H1 (cell line): ENCODE measurements around the gene PRKCH. TPM values are rescaled to one million over a fixed set of nuclear protein-coding genes. Genes with fewer than 3 reads are reported as not detected.

Experiments used
- CTCF ChIA-PET: fragments of 300-600 bp; sonication (Branson Sonifier 250); formaldehyde crosslinking; loops from one replicate; lab custom pipeline; 2021; ENCODE audit not compliant: partially characterized antibody; lab: Charles Lee
- POLR2A ChIA-PET: fragments of 300-600 bp; sonication (Branson Sonifier 250); formaldehyde crosslinking; loops from one replicate; lab custom pipeline; 2021; ENCODE audit warnings: inconsistent platforms; ENCODE audit not compliant: partially characterized antibody; lab: Charles Lee
- DNase-seq, 2 experiments: peaks; one replicate each; pipeline versions ENCODE4 v3.0.0 to v3.0.0-alpha.2; 2010 to 2022; ENCODE audit warnings: low spot score in 2 of 2, low read depth in 1 of 2, mixed read lengths in 1 of 2
- FAIRE-seq: peaks from 2 replicates; lab custom pipeline; 2011; peaks lifted over from hg19 to GRCh38; lab: Jason Lieb, UNC
- H2AFZ ChIP-seq: 2 replicates; pipeline ENCODE4 v1.8.1; 2012; ENCODE audit warnings: low read length, inconsistent platforms
- H2AK5ac ChIP-seq: 2 replicates; pipeline ENCODE4 v1.6.1; 2013; ENCODE audit warnings: low read depth, low read length
- H2BK120ac ChIP-seq: replicated peaks from 2 replicates; pipeline ENCODE3; 2013; ENCODE audit warnings: low read depth, low read length, inconsistent platforms
- H2BK12ac ChIP-seq: 2 replicates; pipeline ENCODE4 v1.6.1; 2013; ENCODE audit warnings: low read depth, low read length
- H2BK15ac ChIP-seq: 2 replicates; pipeline ENCODE4 v1.6.1; 2013; ENCODE audit warnings: low read length
- H2BK20ac ChIP-seq: 2 replicates; pipeline ENCODE4 v1.6.1; 2013; ENCODE audit warnings: low read length
- H2BK5ac ChIP-seq: 2 replicates; pipeline ENCODE4 v1.6.1; 2013; ENCODE audit warnings: low read depth, low read length
- H3K14ac ChIP-seq: 2 replicates; pipeline ENCODE4 v1.6.1; 2013; ENCODE audit warnings: inconsistent platforms; ENCODE audit not compliant: insufficient read length
- H3K18ac ChIP-seq: 2 replicates; pipeline ENCODE4 v1.6.1; 2013; ENCODE audit warnings: low read length; ENCODE audit errors: extremely low read depth
- H3K23ac ChIP-seq: 2 replicates; pipeline ENCODE4 v1.6.1; 2013; ENCODE audit warnings: inconsistent platforms; ENCODE audit not compliant: insufficient read length
- H3K23me2 ChIP-seq: 2 replicates; pipeline ENCODE4 v1.6.1; 2013; ENCODE audit warnings: low read depth, low read length
- H3K27ac ChIP-seq: 2 replicates; pipeline ENCODE4 v1.6.1; 2011; ENCODE audit warnings: low read depth, low read length, inconsistent platforms
- H3K27me3 ChIP-seq, 4 experiments: replicated peaks in 1 of 4; 1 replicate in 1 of 4; 2 replicates in 3 of 4; pipeline versions ENCODE4 v1.6.1 to v1.8.1; 2011 to 2013; ENCODE audit warnings: low read length in 3 of 4, mild to moderate bottlenecking in 3 of 4, inconsistent platforms in 2 of 4, mixed read lengths in 2 of 4, moderate library complexity in 1 of 4; ENCODE audit not compliant: control insufficient read depth in 3 of 4, insufficient read depth in 3 of 4; ENCODE audit errors: extremely low read depth in 1 of 4
- H3K36me3 ChIP-seq, 4 experiments: 2 replicates each; pipeline versions ENCODE4 v1.6.1 to v1.8.1; 2011 to 2013; ENCODE audit warnings: mild to moderate bottlenecking in 4 of 4, low read length in 3 of 4, moderate library complexity in 2 of 4, control low read depth in 1 of 4, inconsistent platforms in 1 of 4; ENCODE audit not compliant: insufficient read depth in 4 of 4, control insufficient read depth in 2 of 4
- H3K4ac ChIP-seq: replicated peaks from 2 replicates; pipeline ENCODE3; 2013; ENCODE audit warnings: low read length, low read depth, mixed read lengths, inconsistent platforms; ENCODE audit not compliant: insufficient read length
- H3K4me1 ChIP-seq, 4 experiments: replicated peaks in 1 of 4; 1 replicate in 1 of 4; 2 replicates in 3 of 4; pipeline versions ENCODE4 v1.6.1 to v1.8.1; 2011 to 2013; ENCODE audit warnings: low read length in 3 of 4, inconsistent platforms in 2 of 4, mixed read lengths in 1 of 4; ENCODE audit not compliant: insufficient read depth in 4 of 4, control insufficient read depth in 3 of 4
- H3K4me2 ChIP-seq, 2 experiments: 2 replicates each; pipeline versions ENCODE4 v1.6.1 to v1.8.1; 2011 to 2013; ENCODE audit warnings: low read depth in 2 of 2, low read length in 2 of 2, control low read depth in 1 of 2, inconsistent platforms in 1 of 2, mild to moderate bottlenecking in 1 of 2; ENCODE audit not compliant: insufficient read depth in 1 of 2
- H3K4me3 ChIP-seq, 4 experiments: fragments of 200-600, 300-600 bp in 1 of 4; sonication (generic), shearing (Covaris generic), sonication (Bioruptor Twin) in 1 of 4; 2 replicates each; pipeline versions ENCODE4 v1.5.1 to v1.8.1; 2011 to 2016; ENCODE audit warnings: low read length in 4 of 4, low read depth in 3 of 4, control low read depth in 2 of 4, inconsistent platforms in 2 of 4, mild to moderate bottlenecking in 2 of 4, mixed read lengths in 1 of 4, moderate library complexity in 1 of 4; ENCODE audit not compliant: insufficient read depth in 2 of 4; ENCODE audit errors: extremely low read depth in 1 of 4
- H3K56ac ChIP-seq: replicated peaks from 2 replicates; pipeline ENCODE3; 2013; ENCODE audit warnings: low read depth, mild to moderate bottlenecking, mixed read lengths, low read length, inconsistent platforms; ENCODE audit not compliant: insufficient read length
- H3K79me1 ChIP-seq: 2 replicates; pipeline ENCODE4 v1.6.1; 2013; ENCODE audit warnings: low read depth, low read length, control low read depth
- H3K79me2 ChIP-seq, 2 experiments: 2 replicates each; pipeline versions ENCODE4 v1.6.1 to v1.8.1; 2012 to 2013; ENCODE audit warnings: low read length in 2 of 2, mild to moderate bottlenecking in 2 of 2, inconsistent platforms in 1 of 2; ENCODE audit not compliant: insufficient read depth in 2 of 2, control insufficient read depth in 1 of 2
- H3K9ac ChIP-seq, 4 experiments: replicated peaks in 1 of 4; 1 replicate in 1 of 4; 2 replicates in 3 of 4; pipeline versions ENCODE4 v1.6.1 to v1.8.1; 2011 to 2013; ENCODE audit warnings: low read depth in 3 of 4, low read length in 3 of 4, control low read depth in 2 of 4, mild to moderate bottlenecking in 2 of 4, moderate library complexity in 2 of 4, inconsistent platforms in 1 of 4; ENCODE audit errors: extremely low read depth in 1 of 4
- H3K9me3 ChIP-seq, 2 experiments: 2 replicates each; pipeline versions ENCODE4 v1.6.1 to v1.8.1; 2012 to 2013; ENCODE audit warnings: mild to moderate bottlenecking in 2 of 2, moderate library complexity in 2 of 2, control low read depth in 1 of 2, inconsistent platforms in 1 of 2, low read depth in 1 of 2, low read length in 1 of 2, mixed read lengths in 1 of 2; ENCODE audit not compliant: insufficient read depth in 2 of 2
- H4K20me1 ChIP-seq, 2 experiments: replicated peaks in 1 of 2; 2 replicates each; pipeline versions ENCODE3 to v1.8.1; 2011 to 2013; ENCODE audit warnings: inconsistent platforms in 2 of 2, low read length in 2 of 2, mild to moderate bottlenecking in 1 of 2; ENCODE audit not compliant: insufficient read depth in 2 of 2, control insufficient read depth in 1 of 2
- H4K5ac ChIP-seq: 2 replicates; pipeline ENCODE4 v1.6.1; 2013; ENCODE audit warnings: low read length, low read depth, mixed read lengths, inconsistent platforms; ENCODE audit not compliant: insufficient read length
- H4K8ac ChIP-seq: 2 replicates; pipeline ENCODE4 v1.8.0; 2013; ENCODE audit warnings: mild to moderate bottlenecking, moderate library complexity, low read length, inconsistent platforms; ENCODE audit not compliant: insufficient read depth; ENCODE audit errors: extremely low read depth
- H4K91ac ChIP-seq: replicated peaks from 2 replicates; pipeline ENCODE3; 2013; ENCODE audit warnings: low read length, mixed read lengths, inconsistent platforms; ENCODE audit not compliant: insufficient read length
- E2F6 ChIP-seq: IDR thresholded peaks from 2 replicates; pipeline ENCODE4 v1.6.1; 2012; ENCODE audit warnings: inconsistent platforms
- FOSL1 ChIP-seq: IDR thresholded peaks from 2 replicates; pipeline ENCODE4 v1.6.1; 2011; ENCODE audit warnings: mild to moderate bottlenecking, low read depth, low read length, moderate library complexity; ENCODE audit not compliant: insufficient read depth
- SRF ChIP-seq: IDR thresholded peaks from 2 replicates; pipeline ENCODE4 v1.6.1; 2011; ENCODE audit warnings: mild to moderate bottlenecking, low read depth, low read length, moderate library complexity
- TCF12 ChIP-seq: IDR thresholded peaks from 2 replicates; pipeline ENCODE4 v1.6.1; 2011; ENCODE audit warnings: low read depth, mild to moderate bottlenecking, low read length
- WGBS, 2 experiments: shearing (Covaris generic) in 1 of 2; methylation state at CpG; one replicate each; pipeline versions ENCODE4 v1.1.6 to v1.1.7; 2013 to 2015; ENCODE audit warnings: low lambda C conversion rate in 2 of 2, mixed read lengths in 2 of 2, inconsistent platforms in 1 of 2, low coverage in 1 of 2, missing lambda C conversion rate in 1 of 2; ENCODE audit not compliant: insufficient replicate concordance in 2 of 2, insufficient coverage in 1 of 2, insufficient read length in 1 of 2; ENCODE audit errors: extremely low coverage in 1 of 2, missing lambda C conversion rate in 1 of 2; 5-methylcytosine and 5-hydroxymethylcytosine counted together
- polyA plus RNA-seq, 7 experiments: library from polyadenylated mRNA; depleted of rRNA in 3 of 7; stranded (reverse) in 5 of 7; unstranded in 2 of 7; fragments of >200 nt in 5 of 7; fragments of 200-250 nt in 2 of 7; gene quantifications; 1 replicate in 5 of 7; 2 replicates in 1 of 7; 4 replicates in 1 of 7; pipeline versions ENCODE4 v1.2.1 to v1.2.3, GENCODE V29; 2011 to 2013; ENCODE audit warnings: missing spikeins in 2 of 7, mixed read lengths in 2 of 7
- total RNA-seq: library from RNA; stranded (reverse); fragmentation: NEBNext Ultra II Directional; extraction: Animal tissue kit (Norgen Biotek cat#: 25700); gene quantifications from 2 replicates; pipeline ENCODE4 v1.2.1, GENCODE V29; 2021

The PRKCH gene
- total and polyA plus RNA-seq, 2 of the 8 experiments (the other 6 are each of a cell fraction or from before 2014, with no cell fraction given) = 6.4 to 7.0 TPM

- H4K91ac ChIP-seq = no peak overlapping the region
- TF ChIP-seq E2F6 = no peak
- no peak for TF ChIP-seq SRF
- no peak for TF ChIP-seq FOSL1
- TF ChIP-seq TCF12 = no peak
- CTCF ChIA-PET = interaction anchor here (1.2 kb wide), 1 partner anchor 9 kb away, joined by 3 read pairs; no protein-coding TSS in a partner anchor
- no peak overlapping the region for H3K4ac ChIP-seq
- H3K23ac ChIP-seq = no peak overlapping the region
- H3K23me2 ChIP-seq = no peaks in the 10 kb centered on the region
- DNase-seq (no peak), FAIRE-seq (no peak)
- no peak overlapping the region for H3K27ac ChIP-seq
- H3K4me2 ChIP-seq = no peak overlapping the region
- no peaks in the 10 kb centered on the region; a peak in 1 of 8 replicates for H3K36me3 ChIP-seq
- no peak overlapping the region for H2AFZ ChIP-seq
- H3K79me1 ChIP-seq = no peaks in the 10 kb centered on the region; the same call in 1 of the 2 replicates
- H3K9ac ChIP-seq = no peak overlapping the region
- H3K4me1 ChIP-seq = no peaks in the 10 kb centered on the region
- WGBS, 2 experiments = 87% methylated on average over 6 of the region's 6 CpGs; no CpG with 5 or more reads in 1 of the 2 experiments
- no peaks in the 10 kb centered on the region for H3K79me2 ChIP-seq
- no peak overlapping the region for H2BK120ac ChIP-seq
- H2BK5ac ChIP-seq = no peak overlapping the region
- H3K56ac ChIP-seq = no peak overlapping the region
- H4K20me1 ChIP-seq = no peaks in the 10 kb centered on the region
- POLR2A ChIA-PET = no interaction called here
- H2BK15ac ChIP-seq = no peak overlapping the region
- H3K18ac ChIP-seq = no peak overlapping the region
- no peaks in the 10 kb centered on the region for H3K27me3 ChIP-seq
- no peak overlapping the region for H3K14ac ChIP-seq
- no peak overlapping the region for H4K8ac ChIP-seq
- no peak overlapping the region for H4K5ac ChIP-seq
- H2BK12ac ChIP-seq = no peak overlapping the region
- H2BK20ac ChIP-seq = no peak overlapping the region
- H3K4me3 ChIP-seq = no peak overlapping the region
- H3K9me3 ChIP-seq = no peaks in the 10 kb centered on the region
- no peak overlapping the region for H2AK5ac ChIP-seq
These were observed 63.8 kb downstream of the PRKCH start for GRCh38 chr14:61385002-61385685.
